ENCODE measurements around the gene KCNJ16.

The KCNJ16 gene

DNA sequence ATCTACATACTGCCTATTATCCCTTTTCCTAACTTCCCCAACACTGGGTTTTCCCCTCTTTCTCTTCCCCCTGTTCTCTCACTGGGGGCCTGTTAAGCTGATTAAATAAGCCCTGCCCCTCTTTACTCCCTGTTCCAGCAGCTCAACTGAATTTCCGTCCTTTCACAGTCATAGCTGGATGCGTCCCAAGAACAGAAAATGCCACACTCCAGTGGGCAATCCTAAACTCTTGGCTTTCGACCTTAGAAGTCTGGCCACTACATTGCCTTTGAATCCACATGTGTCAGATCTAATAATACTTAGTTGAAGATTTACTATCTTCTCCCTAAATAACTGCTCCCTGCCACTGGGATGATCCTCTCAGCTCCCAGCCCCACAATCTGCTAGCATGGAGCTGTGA is 34.5 kb downstream of the KCNJ16 start:
- Histone ChIP-seq H3K4me1 (ENCODE audit: control insufficient read depth, insufficient read depth, low read length) (no peaks in the 10 kb centered on the region), H3K27ac (ENCODE audit: low read length) (no peak overlapping the region), H3K9ac (ENCODE audit: low read length in 2 of 2) (no peak overlapping the region)

DNA sequence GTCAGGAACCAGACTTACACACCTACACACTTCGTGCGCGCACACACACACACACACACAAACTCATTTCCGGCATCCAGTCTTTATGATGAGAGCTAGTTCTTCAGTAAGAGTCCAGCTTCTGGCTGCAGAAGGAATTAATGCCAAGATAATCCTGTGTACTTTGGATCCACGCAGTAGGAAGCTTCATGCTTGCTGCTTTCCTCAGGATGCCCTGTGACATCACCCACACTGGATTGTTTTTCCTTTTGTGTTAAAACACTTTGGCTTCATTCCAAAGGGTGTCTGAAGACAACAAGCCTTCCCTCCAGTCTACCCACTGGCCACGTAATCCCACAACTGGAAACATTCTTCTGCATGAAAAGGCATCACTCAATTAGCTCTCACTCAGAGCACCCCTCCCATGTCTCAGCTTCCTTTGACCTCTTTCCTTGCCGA is 35.4 kb downstream of the KCNJ16 start:
- Histone ChIP-seq H3K27ac (ENCODE audit: low read length) (no peak overlapping the region), H3K36me3 (ENCODE audit: control insufficient read depth in 2 of 2, insufficient read depth in 2 of 2, low read length in 2 of 2) (no peaks in the 10 kb centered on the region), H3K27me3 (ENCODE audit: control insufficient read depth in 1 of 2, insufficient read depth in 2 of 2, low read length in 2 of 2) (no peaks in the 10 kb centered on the region), H3K4me1 (ENCODE audit: control insufficient read depth, insufficient read depth, low read length) (peaks cover 3% of the 10 kb centered on the region), H3K9me3 (ENCODE audit: control insufficient read depth in 2 of 2, low read length in 2 of 2) (no peaks in the 10 kb centered on the region), H3K9ac (ENCODE audit: low read length in 2 of 2) (no peak overlapping the region), H3K4me3 (ENCODE audit: low read length in 2 of 2) (no peak overlapping the region)

More for the DNA sequence above, 34.5 kb downstream of the KCNJ16 start:
- H3K27me3 ChIP-seq (ENCODE audit: control insufficient read depth in 1 of 2, insufficient read depth in 2 of 2, low read length in 2 of 2), result no peaks in the 10 kb centered on the region
- no peaks in the 10 kb centered on the region for H3K36me3 ChIP-seq (ENCODE audit: control insufficient read depth in 2 of 2, insufficient read depth in 2 of 2, low read length in 2 of 2)
- no peak overlapping the region for H3K4me3 ChIP-seq (ENCODE audit: low read length in 2 of 2)
- H3K9me3 ChIP-seq (ENCODE audit: control insufficient read depth in 2 of 2, low read length in 2 of 2), result no peaks in the 10 kb centered on the region

DNA sequence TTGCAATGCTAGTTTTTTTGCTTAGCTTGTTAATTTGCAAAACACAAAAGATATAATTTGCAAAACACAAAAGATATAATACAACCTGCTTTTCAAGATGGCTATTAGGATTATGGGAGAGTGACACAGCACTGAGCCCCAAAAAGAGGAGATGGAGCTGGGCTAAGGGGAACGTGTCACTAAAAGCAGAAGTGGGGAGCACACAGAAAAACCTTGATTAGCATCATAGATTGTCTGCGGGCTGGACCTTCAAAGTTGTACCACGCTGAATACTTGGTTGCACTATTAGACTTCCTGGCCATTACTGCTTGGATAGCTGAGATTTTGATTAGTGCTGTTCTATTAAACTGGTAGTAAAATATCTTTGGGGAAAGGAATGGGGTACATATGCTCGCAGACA is 36.2 kb downstream of the KCNJ16 start:
- Histone ChIP-seq H3K9me3 (ENCODE audit: control insufficient read depth in 2 of 2, low read length in 2 of 2) (no peaks in the 10 kb centered on the region), H3K4me1 (ENCODE audit: control insufficient read depth, insufficient read depth, low read length) (peaks cover 3% of the 10 kb centered on the region), H3K4me3 (ENCODE audit: low read length in 2 of 2) (no peak overlapping the region), H3K27ac (ENCODE audit: low read length) (no peak overlapping the region), H3K9ac (ENCODE audit: low read length in 2 of 2) (no peak overlapping the region), H3K27me3 (ENCODE audit: control insufficient read depth in 1 of 2, insufficient read depth in 2 of 2, low read length in 2 of 2) (no peaks in the 10 kb centered on the region), H3K36me3 (ENCODE audit: control insufficient read depth in 2 of 2, insufficient read depth in 2 of 2, low read length in 2 of 2) (no peaks in the 10 kb centered on the region)

DNA sequence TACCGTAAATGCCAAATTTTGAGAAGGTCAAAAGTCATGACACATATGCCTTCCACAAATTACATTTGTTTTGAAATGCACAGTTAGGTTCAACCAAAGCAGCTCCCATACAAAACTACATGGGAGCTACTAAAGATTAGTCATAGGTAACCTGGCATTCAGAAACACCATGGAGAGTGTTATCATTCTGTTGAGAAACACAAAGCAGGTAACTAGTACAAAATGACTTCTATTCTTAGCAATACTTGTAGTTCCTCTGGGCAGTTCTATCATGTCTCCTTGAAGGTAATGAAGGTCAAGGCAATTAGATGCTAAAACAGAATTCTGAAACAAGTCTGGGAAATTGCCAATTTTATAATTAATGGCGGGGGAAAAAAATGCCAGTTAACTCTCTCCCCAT is 39.4 kb downstream of the KCNJ16 start:
- H3K4me1 ChIP-seq (ENCODE audit: control insufficient read depth, insufficient read depth, low read length), result peaks cover 3% of the 10 kb centered on the region
- no peak overlapping the region for H3K9ac ChIP-seq (ENCODE audit: low read length in 2 of 2)
- no peak overlapping the region for H3K27ac ChIP-seq (ENCODE audit: low read length)
- no peaks in the 10 kb centered on the region for H3K9me3 ChIP-seq (ENCODE audit: control insufficient read depth in 2 of 2, low read length in 2 of 2)
- no peaks in the 10 kb centered on the region for H3K27me3 ChIP-seq (ENCODE audit: control insufficient read depth in 1 of 2, insufficient read depth in 2 of 2, low read length in 2 of 2)
- no peaks in the 10 kb centered on the region for H3K36me3 ChIP-seq (ENCODE audit: control insufficient read depth in 2 of 2, insufficient read depth in 2 of 2, low read length in 2 of 2)
- no peak overlapping the region for H3K4me3 ChIP-seq (ENCODE audit: low read length in 2 of 2)

DNA sequence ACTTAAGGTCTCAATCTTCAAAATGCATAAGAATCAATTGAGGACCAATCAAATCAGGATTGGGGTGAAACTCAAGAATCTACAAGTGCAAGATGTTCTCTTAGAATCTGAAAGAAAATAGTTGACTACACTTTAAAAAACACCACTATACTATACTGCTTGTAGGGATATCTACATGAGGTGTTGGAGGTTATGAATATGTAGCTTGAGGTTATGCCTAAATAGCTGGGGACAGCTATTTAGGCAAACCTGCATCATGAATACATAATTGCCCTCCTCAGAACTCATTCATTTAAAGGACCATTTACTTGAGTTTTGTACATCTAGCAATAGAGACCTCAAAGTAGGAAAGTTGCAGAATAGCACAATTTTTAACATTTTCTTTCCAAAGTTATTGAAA is 40.1 kb downstream of the KCNJ16 start:
- Histone ChIP-seq H3K4me3 (ENCODE audit: low read length in 2 of 2) (no peak overlapping the region), H3K4me1 (ENCODE audit: control insufficient read depth, insufficient read depth, low read length) (peaks cover 3% of the 10 kb centered on the region), H3K27me3 (ENCODE audit: control insufficient read depth in 1 of 2, insufficient read depth in 2 of 2, low read length in 2 of 2) (no peaks in the 10 kb centered on the region), H3K27ac (ENCODE audit: low read length) (no peak overlapping the region), H3K9me3 (ENCODE audit: control insufficient read depth in 2 of 2, low read length in 2 of 2) (no peaks in the 10 kb centered on the region), H3K9ac (ENCODE audit: low read length in 2 of 2) (no peak overlapping the region), H3K36me3 (ENCODE audit: control insufficient read depth in 2 of 2, insufficient read depth in 2 of 2, low read length in 2 of 2) (no peaks in the 10 kb centered on the region)

DNA sequence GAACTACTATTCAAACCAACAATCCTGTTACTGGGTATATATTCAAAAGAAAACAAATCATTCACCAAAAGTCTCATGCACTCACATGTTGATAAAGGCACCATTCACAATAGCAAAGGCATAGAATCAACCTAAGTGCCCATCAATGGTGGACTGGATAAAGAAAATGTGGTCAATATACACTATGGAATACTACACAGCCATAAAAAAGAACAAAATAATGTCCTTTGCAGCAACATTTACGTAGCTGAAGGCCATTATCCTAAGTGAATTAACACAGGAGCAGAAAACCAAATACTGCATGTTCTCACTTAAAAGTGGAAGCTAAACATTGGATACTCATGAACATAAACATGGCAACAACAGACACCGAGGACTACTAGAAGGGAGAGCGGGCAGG is 41.9 kb downstream of the KCNJ16 start:
- Histone ChIP-seq H3K9ac (ENCODE audit: low read length in 2 of 2) (no peak overlapping the region), H3K27ac (ENCODE audit: low read length) (no peak overlapping the region), H3K36me3 (ENCODE audit: control insufficient read depth in 2 of 2, insufficient read depth in 2 of 2, low read length in 2 of 2) (no peaks in the 10 kb centered on the region), H3K27me3 (ENCODE audit: control insufficient read depth in 1 of 2, insufficient read depth in 2 of 2, low read length in 2 of 2) (no peaks in the 10 kb centered on the region), H3K4me1 (ENCODE audit: control insufficient read depth, insufficient read depth, low read length) (peaks cover 3% of the 10 kb centered on the region), H3K9me3 (ENCODE audit: control insufficient read depth in 2 of 2, low read length in 2 of 2) (no peaks in the 10 kb centered on the region), H3K4me3 (ENCODE audit: low read length in 2 of 2) (no peak overlapping the region)

DNA sequence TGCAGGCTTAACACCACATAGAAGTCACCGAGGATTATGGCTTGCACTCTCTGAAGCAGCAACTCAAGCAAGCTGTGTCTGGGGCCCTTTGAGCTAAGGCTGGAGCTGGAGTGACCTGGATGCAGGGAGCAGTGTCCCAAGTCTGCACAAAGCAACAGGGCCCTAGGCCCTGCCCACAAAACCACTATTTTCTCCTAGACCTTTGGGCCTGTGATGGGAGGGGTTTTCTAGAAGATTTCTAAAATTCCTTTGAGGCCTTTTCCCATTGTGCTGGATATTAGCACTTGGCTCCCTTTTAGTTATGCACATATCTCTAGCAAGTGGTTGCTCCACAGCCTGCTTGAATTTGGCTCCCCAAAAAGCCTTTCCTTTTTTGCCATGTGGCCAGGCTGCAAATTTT is 44.5 kb downstream of the KCNJ16 start:
- Histone ChIP-seq H3K27ac (ENCODE audit: low read length) (no peak overlapping the region), H3K27me3 (ENCODE audit: control insufficient read depth in 1 of 2, insufficient read depth in 2 of 2, low read length in 2 of 2) (no peaks in the 10 kb centered on the region), H3K36me3 (ENCODE audit: control insufficient read depth in 2 of 2, insufficient read depth in 2 of 2, low read length in 2 of 2) (no peaks in the 10 kb centered on the region), H3K4me1 (ENCODE audit: control insufficient read depth, insufficient read depth, low read length) (peaks cover 3% of the 10 kb centered on the region), H3K9me3 (ENCODE audit: control insufficient read depth in 2 of 2, low read length in 2 of 2) (no peaks in the 10 kb centered on the region), H3K9ac (ENCODE audit: low read length in 2 of 2) (no peak overlapping the region), H3K4me3 (ENCODE audit: low read length in 2 of 2) (no peak overlapping the region)

DNA sequence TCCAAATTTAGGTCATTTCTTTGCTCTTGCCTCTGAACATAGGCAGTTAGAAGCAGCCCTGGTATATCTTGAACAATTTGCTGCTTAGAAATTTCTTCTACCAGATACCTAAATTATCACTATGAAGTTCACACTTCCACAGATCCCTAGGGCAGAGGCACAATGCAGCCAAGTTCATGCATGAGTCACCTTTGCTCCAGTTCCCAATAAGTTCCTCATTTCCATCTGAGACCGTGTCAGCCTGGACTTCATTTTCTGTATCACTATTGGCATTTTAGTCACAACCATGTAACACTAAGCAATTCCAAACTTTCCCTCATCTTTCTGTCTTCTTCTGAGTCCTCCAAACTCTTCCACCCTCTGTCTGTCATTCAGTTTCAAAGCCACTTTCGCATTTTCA is 45.0 kb downstream of the KCNJ16 start:
- no peaks in the 10 kb centered on the region for H3K4me1 ChIP-seq (ENCODE audit: control insufficient read depth, insufficient read depth, low read length)

DNA sequence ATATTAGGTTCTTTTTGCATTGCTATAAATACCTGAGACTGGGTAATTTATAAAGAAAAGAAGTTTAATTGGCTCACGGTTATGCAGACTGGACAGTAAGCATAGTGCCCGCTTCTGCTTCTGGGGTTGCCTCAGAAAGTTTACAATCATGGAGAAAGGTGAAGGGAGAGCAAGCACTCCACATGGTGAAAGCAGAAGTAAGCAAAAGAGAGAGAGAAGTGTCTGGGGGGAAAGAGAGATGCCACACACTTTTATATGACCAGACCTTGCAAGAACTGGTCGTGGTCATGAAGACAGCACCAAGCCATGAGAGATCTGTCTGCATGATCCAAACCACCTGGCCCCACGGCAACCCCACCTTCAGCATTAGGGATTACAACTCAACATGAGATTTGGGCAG is 45.4 kb downstream of the KCNJ16 start:
- H3K9me3 ChIP-seq (ENCODE audit: control insufficient read depth in 2 of 2, low read length in 2 of 2), result no peaks in the 10 kb centered on the region
- H3K27ac ChIP-seq (ENCODE audit: low read length), result no peak overlapping the region
- H3K4me3 ChIP-seq (ENCODE audit: low read length in 2 of 2), result no peak overlapping the region
- H3K27me3 ChIP-seq (ENCODE audit: control insufficient read depth in 1 of 2, insufficient read depth in 2 of 2, low read length in 2 of 2), result no peaks in the 10 kb centered on the region
- H3K4me1 ChIP-seq (ENCODE audit: control insufficient read depth, insufficient read depth, low read length), result no peaks in the 10 kb centered on the region
- no peak overlapping the region for H3K9ac ChIP-seq (ENCODE audit: low read length in 2 of 2)
- no peaks in the 10 kb centered on the region for H3K36me3 ChIP-seq (ENCODE audit: control insufficient read depth in 2 of 2, insufficient read depth in 2 of 2, low read length in 2 of 2)

More for the DNA sequence above, 45.0 kb downstream of the KCNJ16 start:
- no peaks in the 10 kb centered on the region for H3K27me3 ChIP-seq (ENCODE audit: control insufficient read depth in 1 of 2, insufficient read depth in 2 of 2, low read length in 2 of 2)
- no peaks in the 10 kb centered on the region for H3K36me3 ChIP-seq (ENCODE audit: control insufficient read depth in 2 of 2, insufficient read depth in 2 of 2, low read length in 2 of 2)
- H3K27ac ChIP-seq (ENCODE audit: low read length), result no peak overlapping the region
- H3K9me3 ChIP-seq (ENCODE audit: control insufficient read depth in 2 of 2, low read length in 2 of 2), result no peaks in the 10 kb centered on the region
- H3K4me3 ChIP-seq (ENCODE audit: low read length in 2 of 2), result no peak overlapping the region
- H3K9ac ChIP-seq (ENCODE audit: low read length in 2 of 2), result no peak overlapping the region

DNA sequence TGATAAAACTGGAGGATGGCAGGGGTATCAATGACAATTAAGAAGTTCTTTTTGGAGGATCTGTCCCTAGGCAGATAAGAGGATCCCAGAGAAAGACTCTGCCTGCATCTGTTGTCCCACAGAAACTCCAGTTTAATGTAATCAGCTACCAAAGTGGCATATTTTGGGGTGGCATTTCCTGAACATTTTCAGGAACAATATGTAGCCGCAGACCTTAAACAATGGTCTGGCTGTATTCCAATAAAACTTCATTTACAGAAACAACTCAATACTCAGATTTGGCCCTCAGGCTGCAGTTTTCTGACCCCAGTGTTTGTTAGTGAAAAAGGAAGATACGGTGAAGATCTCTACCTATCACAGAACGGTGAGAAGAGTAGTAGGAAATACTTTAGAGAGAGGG is 46.1 kb downstream of the KCNJ16 start:
- Histone ChIP-seq H3K9ac (ENCODE audit: low read length in 2 of 2) (no peak overlapping the region), H3K36me3 (ENCODE audit: control insufficient read depth in 2 of 2, insufficient read depth in 2 of 2, low read length in 2 of 2) (no peaks in the 10 kb centered on the region), H3K4me1 (ENCODE audit: control insufficient read depth, insufficient read depth, low read length) (no peaks in the 10 kb centered on the region), H3K27ac (ENCODE audit: low read length) (no peak overlapping the region), H3K4me3 (ENCODE audit: low read length in 2 of 2) (no peak overlapping the region), H3K27me3 (ENCODE audit: control insufficient read depth in 1 of 2, insufficient read depth in 2 of 2, low read length in 2 of 2) (no peaks in the 10 kb centered on the region), H3K9me3 (ENCODE audit: control insufficient read depth in 2 of 2, low read length in 2 of 2) (no peaks in the 10 kb centered on the region)

DNA sequence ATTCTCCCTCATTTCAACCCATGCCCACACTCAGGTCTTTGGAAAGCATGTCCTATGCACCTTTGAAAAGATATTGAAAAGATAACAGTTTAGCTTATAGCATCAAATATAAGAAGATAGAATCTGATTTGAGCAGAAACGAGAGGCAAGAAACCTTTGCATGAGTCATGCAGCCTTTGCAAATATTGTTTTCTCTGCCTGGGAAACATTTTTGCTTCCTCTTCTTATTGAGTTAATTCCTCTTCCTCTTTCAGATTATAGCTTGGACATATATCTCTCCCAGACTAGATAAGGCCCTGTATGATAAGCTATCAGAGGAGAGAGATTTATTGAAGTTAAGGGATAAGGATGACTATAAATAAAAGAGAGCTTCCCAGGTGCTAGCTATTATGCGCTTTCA is 48.2 kb downstream of the KCNJ16 start:
- Histone ChIP-seq H3K27me3 (ENCODE audit: control insufficient read depth in 1 of 2, insufficient read depth in 2 of 2, low read length in 2 of 2) (no peaks in the 10 kb centered on the region), H3K36me3 (ENCODE audit: control insufficient read depth in 2 of 2, insufficient read depth in 2 of 2, low read length in 2 of 2) (no peaks in the 10 kb centered on the region), H3K4me1 (ENCODE audit: control insufficient read depth, insufficient read depth, low read length) (no peaks in the 10 kb centered on the region), H3K9me3 (ENCODE audit: control insufficient read depth in 2 of 2, low read length in 2 of 2) (no peaks in the 10 kb centered on the region), H3K4me3 (ENCODE audit: low read length in 2 of 2) (no peak overlapping the region), H3K9ac (ENCODE audit: low read length in 2 of 2) (no peak overlapping the region), H3K27ac (ENCODE audit: low read length) (no peak overlapping the region)
